AG09309 (cell line): ENCODE data around the gene PCBP3.

Experiments
- DNase-seq: peaks from one replicate; pipeline ENCODE4 v3.0.0-alpha.2; 2010; ENCODE audit warnings: low read depth
- H3K4me3 ChIP-seq: 2 replicates; pipeline ENCODE4 v1.5.1; 2011; ENCODE audit warnings: mild to moderate bottlenecking, low read depth, low read length, moderate library complexity; ENCODE audit not compliant: control insufficient read depth
- TF ChIP-seq, protein P1 (sequence below): IDR thresholded peaks from 2 replicates; pipeline ENCODE4 v1.5.1; 2011; ENCODE audit warnings: mild to moderate bottlenecking, low read depth, low read length, inconsistent platforms; ENCODE audit not compliant: insufficient read depth, control insufficient read depth; ENCODE audit errors: missing control alignments

The PCBP3 gene

DNA sequence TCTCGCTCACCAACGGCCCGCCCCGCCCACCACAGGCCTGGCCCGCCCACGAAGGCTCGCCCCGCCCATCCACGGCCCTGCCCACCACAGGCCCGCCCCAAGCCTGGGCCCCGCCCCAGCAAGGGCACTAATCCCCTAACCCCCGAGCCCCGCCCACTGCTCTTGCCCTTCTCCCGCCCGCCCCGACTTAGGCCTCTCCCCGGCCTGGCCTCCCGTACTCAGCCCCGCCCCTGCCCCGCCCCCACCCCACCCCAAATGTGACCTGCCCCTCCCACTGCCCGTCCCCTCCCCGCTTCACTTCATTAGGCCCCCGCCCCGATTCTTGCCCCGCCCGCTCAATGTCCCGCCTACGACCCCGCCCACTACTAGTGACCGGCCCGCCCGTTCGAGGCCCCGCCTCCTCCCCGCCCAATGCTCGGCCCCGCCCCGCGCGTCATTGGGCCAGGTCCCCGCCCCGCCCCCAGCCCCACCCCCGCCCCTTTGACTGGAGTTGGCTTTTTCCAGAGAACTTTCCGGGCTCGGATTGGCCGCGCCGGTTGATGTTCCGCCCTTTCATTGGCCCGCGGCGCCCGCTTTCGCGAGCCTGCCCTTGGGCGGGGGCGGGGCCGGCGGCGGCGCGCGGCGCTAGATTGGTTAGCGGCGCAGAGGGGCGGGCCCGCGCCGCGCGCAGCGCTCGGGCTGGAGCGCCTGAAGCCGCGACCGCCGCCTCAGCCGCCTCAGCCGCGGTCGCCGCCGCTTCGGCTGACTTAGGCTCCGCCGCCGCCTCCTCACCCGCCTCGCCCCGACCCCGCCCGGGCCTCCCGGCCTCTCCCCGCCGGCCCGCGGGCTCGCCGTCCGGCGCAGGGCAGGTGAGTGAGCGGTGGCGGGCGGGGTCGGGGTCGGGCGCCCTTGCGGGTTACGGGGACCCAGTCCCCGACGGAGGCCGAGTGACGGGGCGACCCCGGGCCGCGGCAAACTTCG is at the start of gene PCBP3:
Gene PCBP3, plus strand, starts transcription at position 705 of the 960 bp plus-strand sequence. CDS start 206,361 bp downstream, outside the sequence.
- DNase-seq: peak; percentile 45
- peak within 1 kb of the TSS; percentile 33 for H3K4me3 ChIP-seq
- TF ChIP-seq, protein P1, sequence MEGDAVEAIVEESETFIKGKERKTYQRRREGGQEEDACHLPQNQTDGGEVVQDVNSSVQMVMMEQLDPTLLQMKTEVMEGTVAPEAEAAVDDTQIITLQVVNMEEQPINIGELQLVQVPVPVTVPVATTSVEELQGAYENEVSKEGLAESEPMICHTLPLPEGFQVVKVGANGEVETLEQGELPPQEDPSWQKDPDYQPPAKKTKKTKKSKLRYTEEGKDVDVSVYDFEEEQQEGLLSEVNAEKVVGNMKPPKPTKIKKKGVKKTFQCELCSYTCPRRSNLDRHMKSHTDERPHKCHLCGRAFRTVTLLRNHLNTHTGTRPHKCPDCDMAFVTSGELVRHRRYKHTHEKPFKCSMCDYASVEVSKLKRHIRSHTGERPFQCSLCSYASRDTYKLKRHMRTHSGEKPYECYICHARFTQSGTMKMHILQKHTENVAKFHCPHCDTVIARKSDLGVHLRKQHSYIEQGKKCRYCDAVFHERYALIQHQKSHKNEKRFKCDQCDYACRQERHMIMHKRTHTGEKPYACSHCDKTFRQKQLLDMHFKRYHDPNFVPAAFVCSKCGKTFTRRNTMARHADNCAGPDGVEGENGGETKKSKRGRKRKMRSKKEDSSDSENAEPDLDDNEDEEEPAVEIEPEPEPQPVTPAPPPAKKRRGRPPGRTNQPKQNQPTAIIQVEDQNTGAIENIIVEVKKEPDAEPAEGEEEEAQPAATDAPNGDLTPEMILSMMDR: no peak

DNA sequence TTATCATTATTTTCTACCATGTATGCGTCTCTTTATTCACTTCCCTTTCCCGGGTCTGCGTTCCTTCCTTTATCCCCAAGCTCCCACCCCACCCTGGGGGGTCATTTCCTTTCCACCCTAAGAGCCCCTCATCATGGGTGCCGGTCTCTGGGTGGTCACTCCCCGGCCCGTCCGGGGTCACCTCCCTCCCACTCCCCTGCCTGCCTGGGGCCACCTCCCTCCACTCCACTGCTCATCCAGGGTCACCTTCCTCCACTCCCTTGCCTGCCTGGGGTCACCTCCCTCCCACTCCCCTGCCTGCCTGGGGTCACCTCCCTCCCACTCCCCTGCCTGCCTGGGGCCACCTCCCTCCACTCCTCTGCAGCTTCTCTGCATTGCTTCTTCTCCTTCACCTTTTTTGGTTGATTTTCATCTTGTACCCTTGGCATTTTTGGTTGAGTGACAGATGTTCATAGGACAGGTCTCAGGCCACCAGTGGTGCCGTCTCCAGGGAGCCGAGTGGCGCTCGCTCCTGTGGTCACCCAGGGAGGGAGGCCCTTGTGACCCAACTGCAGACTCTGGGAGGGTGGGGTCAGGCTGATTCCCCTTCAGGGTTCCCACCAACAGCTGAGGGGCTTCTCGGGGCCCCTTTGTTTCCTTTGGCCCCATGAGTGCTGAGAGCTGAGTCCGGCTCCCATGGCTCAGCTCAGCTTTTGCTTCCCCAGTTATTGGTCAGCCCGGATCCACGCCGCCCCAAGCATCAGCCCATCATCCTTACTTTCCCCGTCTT is 48.6 kb upstream of the PCBP3 start:
- TF ChIP-seq, protein P1: no peak
- H3K4me3 ChIP-seq: no peak overlapping the region
- no peak for DNase-seq

DNA sequence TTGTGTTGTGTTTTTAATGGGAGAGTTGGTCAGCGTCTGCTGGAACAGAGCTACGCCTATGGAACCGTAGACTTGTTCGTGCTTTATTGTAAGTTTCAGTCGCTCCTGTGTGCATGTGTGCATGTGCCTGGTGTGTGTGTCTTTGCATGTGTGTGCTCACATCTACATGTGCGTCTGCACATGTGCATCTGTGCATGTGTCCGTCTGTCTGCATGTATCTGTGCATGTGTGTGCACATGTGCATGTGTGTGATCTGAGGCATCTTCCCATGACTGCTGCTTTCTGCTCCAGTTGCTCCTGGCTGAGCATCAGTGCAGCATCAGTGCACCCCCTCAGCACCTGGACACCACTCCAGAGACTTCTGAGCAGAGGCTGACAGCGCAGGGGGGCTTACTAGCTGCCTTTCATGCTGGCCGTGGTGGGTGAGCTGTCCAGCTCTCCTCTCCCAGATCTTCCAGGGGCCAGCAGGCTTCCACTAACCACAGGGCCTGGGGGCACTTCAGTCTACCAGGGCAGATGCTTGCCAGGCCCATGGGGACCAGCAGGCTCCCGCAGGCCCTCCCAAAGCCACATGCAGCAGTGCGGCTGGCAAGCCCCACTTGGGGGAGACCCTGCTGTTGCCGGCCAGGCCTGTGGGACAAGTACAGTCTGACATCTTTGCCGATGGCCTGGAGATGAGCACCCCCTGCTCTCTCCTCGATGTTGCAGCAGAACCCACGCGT is 47.8 kb upstream of the PCBP3 start:
- no peak for DNase-seq
- TF ChIP-seq, protein P1: no peak
- no peak overlapping the region for H3K4me3 ChIP-seq

DNA sequence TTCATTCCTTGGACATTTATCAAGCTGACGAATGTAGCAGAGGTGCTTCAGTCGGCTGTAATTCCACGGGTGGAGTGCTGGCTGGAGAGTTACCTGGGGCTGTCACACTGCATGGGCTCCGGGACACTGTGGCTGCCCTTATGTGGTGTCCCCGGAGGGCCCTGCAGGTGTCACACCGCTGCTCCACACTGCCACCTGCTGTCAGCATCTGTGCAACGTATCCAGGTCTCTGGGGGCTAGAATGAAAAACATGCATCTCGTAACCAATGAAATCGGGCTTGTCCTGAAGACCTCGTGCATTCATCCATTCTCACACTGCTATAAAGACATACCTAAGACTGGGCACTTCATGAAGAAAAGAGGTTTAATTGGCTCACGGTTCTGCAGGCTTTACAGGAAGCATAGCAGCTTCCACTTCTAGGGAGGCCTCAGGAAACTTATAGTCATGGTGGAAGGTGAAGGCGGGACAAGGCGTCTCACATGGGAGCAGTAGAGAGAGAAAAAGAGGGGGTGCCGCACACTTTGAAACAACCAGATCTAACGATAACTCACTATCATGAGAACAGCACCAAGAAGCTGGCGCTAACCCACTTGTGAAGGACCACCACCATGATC is 46.7 kb upstream of the PCBP3 start:
- no peak overlapping the region for H3K4me3 ChIP-seq
- TF ChIP-seq, protein P1: peak; percentile 93
- DNase-seq: no peak

DNA sequence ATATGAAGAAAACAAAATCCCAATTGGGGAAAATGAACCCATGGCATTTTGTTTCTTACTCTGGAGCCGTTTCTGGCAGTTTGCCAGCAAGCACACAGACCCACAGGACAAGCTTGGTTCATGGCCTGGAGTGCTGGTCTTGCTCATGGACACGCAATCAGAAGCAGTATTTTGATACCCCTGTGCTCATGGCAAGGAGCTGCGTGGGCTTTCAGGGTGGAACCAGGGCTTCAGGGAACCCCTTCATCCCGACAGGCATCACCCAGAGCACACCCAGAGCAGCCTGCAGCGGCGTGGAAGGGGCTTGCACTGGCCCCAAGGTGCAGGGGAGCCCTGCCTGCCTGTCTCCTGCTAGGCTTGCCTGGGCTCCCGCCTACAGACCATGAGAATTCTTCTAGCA is 45.4 kb upstream of the PCBP3 start:
- no peak overlapping the region for H3K4me3 ChIP-seq
- no peak for DNase-seq
- TF ChIP-seq, protein P1: no peak

DNA sequence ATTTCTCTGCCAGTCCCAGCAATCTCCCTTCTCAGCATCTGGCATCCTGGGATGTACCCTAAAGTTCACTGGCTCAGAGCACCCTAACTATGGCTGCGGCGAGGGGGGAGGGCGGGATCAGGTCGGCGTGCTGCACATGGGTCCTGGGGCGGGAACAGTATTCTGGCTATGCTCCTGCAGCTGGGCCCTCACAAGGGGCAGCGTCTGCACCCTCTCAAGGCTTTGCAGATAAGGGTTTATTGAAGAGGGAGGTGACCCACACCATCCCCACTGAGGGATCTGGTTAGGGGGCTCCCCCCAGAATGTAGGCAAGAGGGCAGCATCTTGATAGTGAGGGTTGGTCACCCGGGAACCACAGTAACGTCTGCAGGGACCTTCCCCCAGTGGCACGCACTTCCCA is 44.9 kb upstream of the PCBP3 start:
- H3K4me3 ChIP-seq: no peak overlapping the region
- TF ChIP-seq, protein P1: no peak
- no peak for DNase-seq
